ENCODE data around the gene MRPL24. TPM values are rescaled to one million over a fixed set of nuclear protein-coding genes. Genes with fewer than 3 reads are reported as not detected.
A peak's percentile ranks its signal among the peaks of the same experiment; 100 is the strongest.

Gene MRPL24
- total and polyA plus RNA-seq, 10 of the 15 experiments (the other 5 are each of a cell fraction or from before 2014, with no cell fraction given), result 87.4 to 269 (median 134) TPM

- no peak for TF ChIP-seq PAX8 (IDR thresholded peaks at IDR 0.05)
- no peak for TF ChIP-seq ZNF24 (IDR thresholded peaks at IDR 0.05)
- TF ChIP-seq BCL3 (IDR thresholded peaks at IDR 0.05; ENCODE audit: borderline replicate concordance, insufficient read depth, low read depth, low read length, poor library complexity, severe bottlenecking), result no peak
- TF ChIP-seq EED (IDR thresholded peaks at IDR 0.05; ENCODE audit: low read depth), result no peak
- no peak for TF ChIP-seq EP300 (IDR thresholded peaks at IDR 0.05; ENCODE audit: borderline replicate concordance in 1 of 2, control insufficient read depth in 1 of 2, low read depth in 2 of 2, low read length in 2 of 2)
- no peak for TF ChIP-seq ZSCAN29 (IDR thresholded peaks at IDR 0.05)
- peak; percentile 84; the same call in 1 of the 2 replicates for TF ChIP-seq POLR2AphosphoS5 (IDR thresholded peaks at IDR 0.05; ENCODE audit: low read length)
- no peak for TF ChIP-seq KLF5 (IDR thresholded peaks at IDR 0.05; ENCODE audit: partially characterized antibody)
- TF ChIP-seq MXI1 (IDR thresholded peaks at IDR 0.05; ENCODE audit: low read depth, low read length), result 0 out of 2 replicates have a peak, but pooled peaks have one; percentile 7
- TF ChIP-seq MLLT1 (IDR thresholded peaks at IDR 0.05), result peak; percentile 13
Observed at GRCh38 chr1:156727926-156728598, 12.8 kb downstream of the MRPL24 start, which contains the start of gene METTL25B (continued).
